WTC11 (cell line): ENCODE measurements around the gene ELOVL2. TPM values are rescaled to one million over a fixed set of nuclear protein-coding genes. Genes with fewer than 3 reads are reported as not detected.

Source experiments
- ATAC-seq: fragments of 200-7000 bp; cut with Tn5 transposase; 2 replicates; pipeline ENCODE4 v1.10.0; 2021; ENCODE audit warnings: mild to moderate bottlenecking, moderate library complexity
- CTCF ChIA-PET: fragments of 300-600 bp; sonication (Branson Sonifier 250); formaldehyde crosslinking; loops from one replicate; lab custom pipeline; 2021; ENCODE audit warnings: antibody characterized with exemption; lab: Charles Lee
- POLR2A ChIA-PET: fragments of 350-600 bp; sonication (Branson Sonifier 250); formaldehyde crosslinking; loops from one replicate; lab custom pipeline; 2021; ENCODE audit warnings: antibody characterized with exemption; lab: Charles Lee
- DNase-seq: peaks from one replicate; pipeline ENCODE4 v3.0.0; 2021; ENCODE audit warnings: low spot score
- H3K27ac Mint-ChIP-seq: 2 replicates; pipeline ENCODE4 v1.8.0; 2021; ENCODE audit warnings: mixed read lengths
- H3K27me3 Mint-ChIP-seq: 2 replicates; pipeline ENCODE4 v1.8.0; 2021; ENCODE audit warnings: low read depth, mild to moderate bottlenecking, moderate library complexity, mixed read lengths
- H3K36me3 Mint-ChIP-seq: 2 replicates; pipeline ENCODE4 v1.8.0; 2021; ENCODE audit warnings: mixed read lengths
- H3K4me1 Mint-ChIP-seq: 2 replicates; pipeline ENCODE4 v1.8.0; 2022; ENCODE audit warnings: mixed read lengths
- H3K4me3 Mint-ChIP-seq: 2 replicates; pipeline ENCODE4 v1.8.0; 2021; ENCODE audit warnings: mild to moderate bottlenecking, moderate library complexity, mixed read lengths
- H3K9me3 Mint-ChIP-seq: 2 replicates; pipeline ENCODE4 v1.8.0; 2021; ENCODE audit warnings: mixed read lengths
- ATF1 ChIP-seq: sonication (generic); formaldehyde crosslinking; IDR thresholded peaks from 2 replicates; pipeline ENCODE4 v1.8.1; 2023; ENCODE audit warnings: mild to moderate bottlenecking, moderate library complexity, missing genetic modification reagents
- CREM ChIP-seq: sonication (generic); formaldehyde crosslinking; IDR thresholded peaks from 2 replicates; pipeline ENCODE4 v1.8.1; 2022; ENCODE audit warnings: mild to moderate bottlenecking, missing genetic modification reagents, moderate library complexity
- ETV6 ChIP-seq: sonication (generic); formaldehyde crosslinking; IDR thresholded peaks from 2 replicates; pipeline ENCODE4 v1.8.1; 2022; ENCODE audit warnings: mild to moderate bottlenecking, missing genetic modification reagents
- FOXP1 ChIP-seq: sonication (generic); formaldehyde crosslinking; IDR thresholded peaks from 2 replicates; pipeline ENCODE4 v1.8.0; 2022; ENCODE audit warnings: missing genetic modification reagents, mild to moderate bottlenecking, moderate library complexity, borderline replicate concordance
- HMGA2 ChIP-seq: fragments of 250-450 bp; sonication (Bioruptor Pico); IDR thresholded peaks from 2 replicates; pipeline ENCODE4 v1.4.0; 2021; ENCODE audit warnings: mild to moderate bottlenecking, moderate library complexity
- MYBL2 ChIP-seq: sonication (generic); formaldehyde crosslinking; IDR thresholded peaks from 2 replicates; pipeline ENCODE4 v1.8.1; 2023; ENCODE audit warnings: mild to moderate bottlenecking, moderate library complexity, missing genetic modification reagents
- NFATC4 ChIP-seq: fragments of 250-450 bp; sonication (Bioruptor Pico); IDR thresholded peaks from 2 replicates; pipeline ENCODE4 v1.9.0; 2021; ENCODE audit warnings: mild to moderate bottlenecking
- RELA ChIP-seq: sonication (generic); formaldehyde crosslinking; IDR thresholded peaks from 2 replicates; pipeline ENCODE4 v1.8.1; 2022; ENCODE audit warnings: missing genetic modification reagents, mild to moderate bottlenecking, borderline replicate concordance
- TEAD4 ChIP-seq: sonication (generic); formaldehyde crosslinking; IDR thresholded peaks from 2 replicates; pipeline ENCODE4 v1.8.0; 2022; ENCODE audit warnings: mild to moderate bottlenecking, missing genetic modification reagents
- ZBTB21 ChIP-seq: sonication (generic); formaldehyde crosslinking; IDR thresholded peaks from 2 replicates; pipeline ENCODE4 v1.8.1; 2023; ENCODE audit warnings: mild to moderate bottlenecking, missing genetic modification reagents, borderline replicate concordance
- ZNF138 ChIP-seq: sonication (generic); formaldehyde crosslinking; conservative IDR thresholded peaks from 2 replicates; pipeline ENCODE4 v1.8.1; 2022; ENCODE audit warnings: mild to moderate bottlenecking, moderate library complexity, missing genetic modification reagents
- ZNF317 ChIP-seq: sonication (generic); formaldehyde crosslinking; IDR thresholded peaks from 2 replicates; pipeline ENCODE4 v1.8.1; 2023; ENCODE audit warnings: low read depth, mild to moderate bottlenecking, moderate library complexity, missing genetic modification reagents, borderline replicate concordance
- ZNF396 ChIP-seq: fragments of 250-450 bp; sonication (Bioruptor Pico); IDR thresholded peaks from 2 replicates; pipeline ENCODE4 v1.8.0; 2021; ENCODE audit warnings: mild to moderate bottlenecking, moderate library complexity, borderline replicate concordance
- total RNA-seq: library from RNA; stranded (reverse); gene quantifications from 3 replicates; pipeline ENCODE4 v1.2.3, GENCODE V29; 2021
- TF ChIP-seq, protein P1 (sequence below): fragments of 250-450 bp; sonication (Bioruptor Pico); IDR thresholded peaks from 2 replicates; pipeline ENCODE4 v1.9.0; 2021; ENCODE audit warnings: moderate library complexity, mild to moderate bottlenecking, inconsistent platforms, borderline replicate concordance
- TF ChIP-seq, protein P2 (sequence below): sonication (generic); formaldehyde crosslinking; IDR thresholded peaks from 2 replicates; pipeline ENCODE4 v1.8.1; 2023; ENCODE audit warnings: mild to moderate bottlenecking, missing genetic modification reagents, moderate library complexity
- TF ChIP-seq, protein P3 (sequence below): fragments of 250-450 bp; sonication (Bioruptor Pico); IDR thresholded peaks from 2 replicates; pipeline ENCODE4 v1.9.0; 2021; ENCODE audit warnings: mild to moderate bottlenecking
- TF ChIP-seq, protein P4 (sequence below): fragments of 250-450 bp; sonication (Bioruptor Pico); IDR thresholded peaks from 2 replicates; pipeline ENCODE4 v1.9.0; 2021; ENCODE audit warnings: mild to moderate bottlenecking
- TF ChIP-seq, protein P5 (sequence below): fragments of 250-450 bp; sonication (Bioruptor Pico); IDR thresholded peaks from 2 replicates; pipeline ENCODE4 v2.1.2; 2022; ENCODE audit warnings: mild to moderate bottlenecking, moderate library complexity
- TF ChIP-seq, protein P6 (sequence below): sonication (generic); formaldehyde crosslinking; IDR thresholded peaks from 2 replicates; pipeline ENCODE4 v1.8.0; 2022; ENCODE audit warnings: mild to moderate bottlenecking, missing genetic modification reagents
- TF ChIP-seq, protein P7 (sequence below): sonication (generic); formaldehyde crosslinking; IDR thresholded peaks from 2 replicates; pipeline ENCODE4 v1.8.1; 2023; ENCODE audit warnings: mild to moderate bottlenecking, missing genetic modification reagents, borderline replicate concordance

The ELOVL2 gene
- total RNA-seq, 1 experiment from 2014 or later = 2.0 TPM

DNA sequence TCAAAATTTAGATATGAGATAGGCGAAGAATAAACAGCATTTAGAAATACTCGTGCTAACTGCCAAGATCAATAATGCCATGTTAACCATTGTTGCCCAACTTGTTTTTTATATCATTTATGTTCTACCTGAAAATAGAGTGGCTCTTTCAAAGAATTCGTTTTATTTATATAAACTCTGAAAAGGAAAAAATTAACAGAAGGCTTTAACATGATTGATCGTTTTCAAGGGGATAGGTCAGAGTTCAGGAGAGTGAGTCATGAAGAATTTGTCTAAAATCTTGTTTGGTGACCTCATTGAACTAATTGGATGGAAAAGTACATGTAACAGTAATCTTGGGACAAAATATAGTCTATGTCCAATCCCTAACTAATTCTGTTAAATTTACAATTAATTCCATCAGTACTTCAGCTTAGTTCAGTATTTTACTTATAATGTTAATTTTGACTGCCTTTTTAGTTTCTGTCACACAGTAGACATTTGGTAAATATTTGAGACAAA, 11.1 kb upstream of the ELOVL2 start:
- Mint-ChIP-seq H3K27me3 (no peaks in the 10 kb centered on the region), H3K4me1 (no peaks in the 10 kb centered on the region), H3K9me3 (no peaks in the 10 kb centered on the region), H3K36me3 (no peaks in the 10 kb centered on the region), H3K4me3 (no peak overlapping the region), H3K27ac (no peak overlapping the region)
- TF ChIP-seq CREM (CRISPR knock-in tag) (no peak), NFATC4 (CRISPR knock-in tag) (no peak)
- TF ChIP-seq, protein P1, sequence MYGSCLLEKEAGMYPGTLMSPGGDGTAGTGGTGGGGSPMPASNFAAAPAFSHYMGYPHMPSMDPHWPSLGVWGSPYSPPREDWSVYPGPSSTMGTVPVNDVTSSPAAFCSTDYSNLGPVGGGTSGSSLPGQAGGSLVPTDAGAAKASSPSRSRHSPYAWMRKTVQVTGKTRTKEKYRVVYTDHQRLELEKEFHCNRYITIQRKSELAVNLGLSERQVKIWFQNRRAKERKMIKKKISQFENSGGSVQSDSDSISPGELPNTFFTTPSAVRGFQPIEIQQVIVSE (CRISPR knock-in tag) = no peak
- ChIA-PET CTCF (interaction anchor here (1.9 kb wide), 1 partner anchor 101 kb away, joined by 7 read pairs; no protein-coding TSS in a partner anchor), POLR2A (no interaction called here)
- ATAC-seq (no peak), DNase-seq (no peak)

DNA sequence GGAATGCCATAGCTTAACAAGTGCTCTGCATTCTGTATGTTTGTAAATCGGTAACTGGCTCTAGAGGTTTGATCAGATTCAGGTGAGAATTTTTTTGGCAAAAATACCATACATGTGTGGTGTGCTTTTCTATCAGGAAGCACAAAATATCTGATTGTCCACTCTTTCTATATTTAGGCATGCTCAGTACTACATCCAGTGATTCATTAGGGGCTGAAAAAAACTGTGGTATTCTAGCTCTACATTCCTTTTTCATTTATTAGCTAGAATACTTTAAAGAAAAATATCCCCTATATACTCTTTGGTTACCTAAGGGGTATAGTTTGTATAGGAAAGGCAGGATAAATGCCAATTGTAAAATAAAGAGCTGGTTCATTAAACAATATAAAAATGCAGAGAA, 10.6 kb upstream of the ELOVL2 start:
- Mint-ChIP-seq H3K9me3 (no peaks in the 10 kb centered on the region), H3K4me1 (no peaks in the 10 kb centered on the region), H3K36me3 (no peaks in the 10 kb centered on the region), H3K27ac (no peak overlapping the region), H3K4me3 (no peak overlapping the region), H3K27me3 (no peaks in the 10 kb centered on the region)
- ATAC-seq (no peak), DNase-seq (no peak)
- ChIA-PET CTCF (interaction anchor here (1.9 kb wide), 1 partner anchor 100 kb away, joined by 7 read pairs; no protein-coding TSS in a partner anchor), POLR2A (no interaction called here)
- TF ChIP-seq, protein P2, sequence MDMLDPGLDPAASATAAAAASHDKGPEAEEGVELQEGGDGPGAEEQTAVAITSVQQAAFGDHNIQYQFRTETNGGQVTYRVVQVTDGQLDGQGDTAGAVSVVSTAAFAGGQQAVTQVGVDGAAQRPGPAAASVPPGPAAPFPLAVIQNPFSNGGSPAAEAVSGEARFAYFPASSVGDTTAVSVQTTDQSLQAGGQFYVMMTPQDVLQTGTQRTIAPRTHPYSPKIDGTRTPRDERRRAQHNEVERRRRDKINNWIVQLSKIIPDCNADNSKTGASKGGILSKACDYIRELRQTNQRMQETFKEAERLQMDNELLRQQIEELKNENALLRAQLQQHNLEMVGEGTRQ (CRISPR knock-in tag) = no peak
- TF ChIP-seq HMGA2 (CRISPR knock-in tag) (no peak), TEAD4 (no peak), RELA (CRISPR knock-in tag) (no peak), ZNF138 (CRISPR knock-in tag) (no peak), ZNF317 (no peak), ZNF396 (CRISPR knock-in tag) (no peak), ETV6 (CRISPR knock-in tag) (no peak), FOXP1 (no peak), ZBTB21 (CRISPR knock-in tag) (no peak), ATF1 (no peak), MYBL2 (no peak)
- TF ChIP-seq, protein P3, sequence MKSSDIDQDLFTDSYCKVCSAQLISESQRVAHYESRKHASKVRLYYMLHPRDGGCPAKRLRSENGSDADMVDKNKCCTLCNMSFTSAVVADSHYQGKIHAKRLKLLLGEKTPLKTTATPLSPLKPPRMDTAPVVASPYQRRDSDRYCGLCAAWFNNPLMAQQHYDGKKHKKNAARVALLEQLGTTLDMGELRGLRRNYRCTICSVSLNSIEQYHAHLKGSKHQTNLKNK = no peak
- TF ChIP-seq, protein P4, sequence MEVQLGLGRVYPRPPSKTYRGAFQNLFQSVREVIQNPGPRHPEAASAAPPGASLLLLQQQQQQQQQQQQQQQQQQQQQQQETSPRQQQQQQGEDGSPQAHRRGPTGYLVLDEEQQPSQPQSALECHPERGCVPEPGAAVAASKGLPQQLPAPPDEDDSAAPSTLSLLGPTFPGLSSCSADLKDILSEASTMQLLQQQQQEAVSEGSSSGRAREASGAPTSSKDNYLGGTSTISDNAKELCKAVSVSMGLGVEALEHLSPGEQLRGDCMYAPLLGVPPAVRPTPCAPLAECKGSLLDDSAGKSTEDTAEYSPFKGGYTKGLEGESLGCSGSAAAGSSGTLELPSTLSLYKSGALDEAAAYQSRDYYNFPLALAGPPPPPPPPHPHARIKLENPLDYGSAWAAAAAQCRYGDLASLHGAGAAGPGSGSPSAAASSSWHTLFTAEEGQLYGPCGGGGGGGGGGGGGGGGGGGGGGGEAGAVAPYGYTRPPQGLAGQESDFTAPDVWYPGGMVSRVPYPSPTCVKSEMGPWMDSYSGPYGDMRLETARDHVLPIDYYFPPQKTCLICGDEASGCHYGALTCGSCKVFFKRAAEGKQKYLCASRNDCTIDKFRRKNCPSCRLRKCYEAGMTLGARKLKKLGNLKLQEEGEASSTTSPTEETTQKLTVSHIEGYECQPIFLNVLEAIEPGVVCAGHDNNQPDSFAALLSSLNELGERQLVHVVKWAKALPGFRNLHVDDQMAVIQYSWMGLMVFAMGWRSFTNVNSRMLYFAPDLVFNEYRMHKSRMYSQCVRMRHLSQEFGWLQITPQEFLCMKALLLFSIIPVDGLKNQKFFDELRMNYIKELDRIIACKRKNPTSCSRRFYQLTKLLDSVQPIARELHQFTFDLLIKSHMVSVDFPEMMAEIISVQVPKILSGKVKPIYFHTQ (CRISPR knock-in tag) = no peak
- TF ChIP-seq, protein P5, sequence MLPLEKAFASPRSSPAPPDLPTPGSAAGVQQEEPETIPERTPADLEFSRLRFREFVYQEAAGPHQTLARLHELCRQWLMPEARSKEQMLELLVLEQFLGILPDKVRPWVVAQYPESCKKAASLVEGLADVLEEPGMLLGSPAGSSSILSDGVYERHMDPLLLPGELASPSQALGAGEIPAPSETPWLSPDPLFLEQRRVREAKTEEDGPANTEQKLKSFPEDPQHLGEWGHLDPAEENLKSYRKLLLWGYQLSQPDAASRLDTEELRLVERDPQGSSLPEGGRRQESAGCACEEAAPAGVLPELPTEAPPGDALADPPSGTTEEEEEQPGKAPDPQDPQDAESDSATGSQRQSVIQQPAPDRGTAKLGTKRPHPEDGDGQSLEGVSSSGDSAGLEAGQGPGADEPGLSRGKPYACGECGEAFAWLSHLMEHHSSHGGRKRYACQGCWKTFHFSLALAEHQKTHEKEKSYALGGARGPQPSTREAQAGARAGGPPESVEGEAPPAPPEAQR (CRISPR knock-in tag) = no peak
- TF ChIP-seq, protein P6, sequence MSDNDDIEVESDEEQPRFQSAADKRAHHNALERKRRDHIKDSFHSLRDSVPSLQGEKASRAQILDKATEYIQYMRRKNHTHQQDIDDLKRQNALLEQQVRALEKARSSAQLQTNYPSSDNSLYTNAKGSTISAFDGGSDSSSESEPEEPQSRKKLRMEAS (CRISPR knock-in tag) = no peak
- TF ChIP-seq, protein P7, sequence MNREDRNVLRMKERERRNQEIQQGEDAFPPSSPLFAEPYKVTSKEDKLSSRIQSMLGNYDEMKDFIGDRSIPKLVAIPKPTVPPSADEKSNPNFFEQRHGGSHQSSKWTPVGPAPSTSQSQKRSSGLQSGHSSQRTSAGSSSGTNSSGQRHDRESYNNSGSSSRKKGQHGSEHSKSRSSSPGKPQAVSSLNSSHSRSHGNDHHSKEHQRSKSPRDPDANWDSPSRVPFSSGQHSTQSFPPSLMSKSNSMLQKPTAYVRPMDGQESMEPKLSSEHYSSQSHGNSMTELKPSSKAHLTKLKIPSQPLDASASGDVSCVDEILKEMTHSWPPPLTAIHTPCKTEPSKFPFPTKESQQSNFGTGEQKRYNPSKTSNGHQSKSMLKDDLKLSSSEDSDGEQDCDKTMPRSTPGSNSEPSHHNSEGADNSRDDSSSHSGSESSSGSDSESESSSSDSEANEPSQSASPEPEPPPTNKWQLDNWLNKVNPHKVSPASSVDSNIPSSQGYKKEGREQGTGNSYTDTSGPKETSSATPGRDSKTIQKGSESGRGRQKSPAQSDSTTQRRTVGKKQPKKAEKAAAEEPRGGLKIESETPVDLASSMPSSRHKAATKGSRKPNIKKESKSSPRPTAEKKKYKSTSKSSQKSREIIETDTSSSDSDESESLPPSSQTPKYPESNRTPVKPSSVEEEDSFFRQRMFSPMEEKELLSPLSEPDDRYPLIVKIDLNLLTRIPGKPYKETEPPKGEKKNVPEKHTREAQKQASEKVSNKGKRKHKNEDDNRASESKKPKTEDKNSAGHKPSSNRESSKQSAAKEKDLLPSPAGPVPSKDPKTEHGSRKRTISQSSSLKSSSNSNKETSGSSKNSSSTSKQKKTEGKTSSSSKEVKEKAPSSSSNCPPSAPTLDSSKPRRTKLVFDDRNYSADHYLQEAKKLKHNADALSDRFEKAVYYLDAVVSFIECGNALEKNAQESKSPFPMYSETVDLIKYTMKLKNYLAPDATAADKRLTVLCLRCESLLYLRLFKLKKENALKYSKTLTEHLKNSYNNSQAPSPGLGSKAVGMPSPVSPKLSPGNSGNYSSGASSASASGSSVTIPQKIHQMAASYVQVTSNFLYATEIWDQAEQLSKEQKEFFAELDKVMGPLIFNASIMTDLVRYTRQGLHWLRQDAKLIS (CRISPR knock-in tag) = no peak
